ENCODE results near the gene PLCB2.

The PLCB2 gene

DNA sequence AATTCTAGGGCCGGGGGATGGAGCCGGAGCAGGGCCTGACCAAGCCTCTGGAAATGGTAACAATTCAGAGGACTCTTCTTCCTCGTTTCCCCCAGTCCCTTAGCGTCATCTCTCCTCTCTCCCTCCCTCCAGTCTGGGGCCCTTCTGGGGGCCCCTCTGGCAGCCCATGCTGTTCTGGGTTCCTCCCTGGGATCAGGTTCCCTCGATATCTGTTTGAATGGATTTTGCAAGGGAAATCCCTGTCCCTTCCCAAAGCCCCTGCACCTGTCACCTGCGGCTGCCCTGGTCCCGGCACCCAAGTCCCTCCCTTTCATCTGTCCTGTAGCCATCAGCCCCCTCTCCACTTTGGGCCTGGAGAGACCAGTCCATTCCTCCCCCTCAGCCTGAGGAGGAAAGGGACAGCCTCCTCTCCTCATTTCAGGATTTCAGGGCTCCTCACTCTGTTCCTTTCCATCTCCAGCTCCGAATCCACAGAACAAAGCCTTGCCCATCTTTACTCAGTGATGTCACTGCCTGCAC lies 1.7 kb upstream of the PLCB2 start:
- no peak for DNase-seq (ENCODE audit: low read depth)
- TF ChIP-seq, protein P1, sequence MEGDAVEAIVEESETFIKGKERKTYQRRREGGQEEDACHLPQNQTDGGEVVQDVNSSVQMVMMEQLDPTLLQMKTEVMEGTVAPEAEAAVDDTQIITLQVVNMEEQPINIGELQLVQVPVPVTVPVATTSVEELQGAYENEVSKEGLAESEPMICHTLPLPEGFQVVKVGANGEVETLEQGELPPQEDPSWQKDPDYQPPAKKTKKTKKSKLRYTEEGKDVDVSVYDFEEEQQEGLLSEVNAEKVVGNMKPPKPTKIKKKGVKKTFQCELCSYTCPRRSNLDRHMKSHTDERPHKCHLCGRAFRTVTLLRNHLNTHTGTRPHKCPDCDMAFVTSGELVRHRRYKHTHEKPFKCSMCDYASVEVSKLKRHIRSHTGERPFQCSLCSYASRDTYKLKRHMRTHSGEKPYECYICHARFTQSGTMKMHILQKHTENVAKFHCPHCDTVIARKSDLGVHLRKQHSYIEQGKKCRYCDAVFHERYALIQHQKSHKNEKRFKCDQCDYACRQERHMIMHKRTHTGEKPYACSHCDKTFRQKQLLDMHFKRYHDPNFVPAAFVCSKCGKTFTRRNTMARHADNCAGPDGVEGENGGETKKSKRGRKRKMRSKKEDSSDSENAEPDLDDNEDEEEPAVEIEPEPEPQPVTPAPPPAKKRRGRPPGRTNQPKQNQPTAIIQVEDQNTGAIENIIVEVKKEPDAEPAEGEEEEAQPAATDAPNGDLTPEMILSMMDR (conservative IDR thresholded peaks at IDR 0.05; ENCODE audit: low read length), result no peak
- H3K4me3 ChIP-seq (ENCODE audit: low read length), result no peak overlapping the region

GRCh38 chr15:40306908-40307307 lies 827 bp downstream of the PLCB2 start:
- TF ChIP-seq, protein P1 (conservative IDR thresholded peaks at IDR 0.05; ENCODE audit: low read length), result no peak
- no peak overlapping the region for H3K4me3 ChIP-seq (ENCODE audit: low read length)
- no peak for DNase-seq (ENCODE audit: low read depth)

DNA sequence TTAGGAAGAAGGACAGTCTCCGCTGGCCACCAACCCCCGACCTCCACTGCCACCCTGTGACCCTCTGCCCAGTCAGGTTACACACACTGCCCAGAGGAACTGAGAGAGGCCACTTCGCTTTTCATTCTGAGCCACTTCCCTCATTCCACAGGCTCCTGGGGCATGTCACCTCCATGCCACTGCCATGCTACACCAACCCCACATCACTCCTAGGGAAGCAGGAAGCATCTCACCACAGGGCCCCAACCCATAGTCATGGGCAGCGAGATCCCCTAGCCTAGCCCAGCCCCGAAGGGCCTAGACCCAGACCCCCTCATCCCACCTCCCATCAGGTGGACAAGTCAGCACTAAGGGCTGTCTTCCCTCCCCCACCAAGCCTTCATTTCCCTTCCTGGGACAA lies 1.4 kb downstream of the PLCB2 start:
- no peak for DNase-seq (ENCODE audit: low read depth)
- H3K4me3 ChIP-seq (ENCODE audit: low read length), result no peak overlapping the region
- TF ChIP-seq, protein P1 (conservative IDR thresholded peaks at IDR 0.05; ENCODE audit: low read length), result no peak

DNA sequence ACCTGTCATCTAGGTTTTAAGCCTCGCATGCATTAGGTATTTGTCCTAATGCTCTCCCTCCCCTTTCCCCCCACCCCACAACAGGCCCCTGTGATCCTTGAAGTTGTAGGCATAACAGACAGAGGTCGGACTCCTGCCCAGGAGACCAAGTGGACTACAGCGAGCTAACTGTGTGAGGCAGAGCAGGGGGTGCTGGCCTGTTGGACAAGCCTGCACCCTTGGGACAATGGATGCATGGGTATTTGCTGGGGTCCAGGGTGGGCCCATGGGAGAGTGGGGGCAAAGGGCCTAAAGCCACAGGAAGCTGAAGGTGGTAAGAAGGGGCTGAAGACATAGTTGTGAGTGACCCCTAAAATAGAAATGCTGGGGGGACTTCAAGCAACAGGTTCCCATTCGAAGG lies 2.5 kb downstream of the PLCB2 start:
- TF ChIP-seq, protein P1 (conservative IDR thresholded peaks at IDR 0.05; ENCODE audit: low read length), result no peak
- H3K4me3 ChIP-seq (ENCODE audit: low read length), result no peak overlapping the region
- DNase-seq (ENCODE audit: low read depth), result no peak

GRCh38 chr15:40303576-40303975 lies 4.2 kb downstream of the PLCB2 start:
- TF ChIP-seq, protein P1 (conservative IDR thresholded peaks at IDR 0.05; ENCODE audit: low read length), result no peak
- no peak overlapping the region for H3K4me3 ChIP-seq (ENCODE audit: low read length)
- no peak for DNase-seq (ENCODE audit: low read depth)

GRCh38 chr15:40302981-40303380 lies 4.8 kb downstream of the PLCB2 start:
- TF ChIP-seq, protein P1 (conservative IDR thresholded peaks at IDR 0.05; ENCODE audit: low read length), result no peak
- DNase-seq (ENCODE audit: low read depth), result no peak
- no peak overlapping the region for H3K4me3 ChIP-seq (ENCODE audit: low read length)

DNA sequence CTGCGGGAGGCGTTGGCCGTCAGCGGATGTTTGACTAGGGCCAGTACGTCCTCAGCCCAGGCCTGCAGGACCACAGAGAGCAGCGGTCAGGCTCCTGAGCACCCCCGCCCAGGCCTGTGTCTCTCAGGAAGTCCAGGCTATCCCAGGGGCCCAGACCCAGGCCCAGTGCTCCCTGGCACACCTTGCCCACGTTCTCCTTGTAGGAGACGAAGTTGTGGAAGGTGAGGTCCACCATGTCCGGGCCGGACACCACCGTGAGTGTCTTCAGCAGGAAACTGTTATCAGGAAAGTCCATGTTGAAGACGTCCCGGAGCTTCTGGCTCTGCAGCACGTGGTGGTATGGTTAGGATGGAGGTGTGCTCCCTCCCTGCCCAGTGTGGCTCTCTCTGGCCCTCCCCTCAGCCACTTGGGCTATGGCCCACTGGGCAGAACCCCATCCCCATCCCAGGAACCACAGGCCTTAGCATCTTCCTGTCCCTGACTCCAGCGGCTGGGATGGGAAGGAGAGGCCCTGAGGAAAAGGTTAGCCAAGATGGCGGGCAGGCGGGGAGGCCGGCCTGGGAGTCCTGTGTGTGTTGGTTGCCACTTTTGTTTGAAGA lies 5.3 kb downstream of the PLCB2 start:
- TF ChIP-seq, protein P1 (conservative IDR thresholded peaks at IDR 0.05; ENCODE audit: low read length), result no peak
- H3K4me3 ChIP-seq (ENCODE audit: low read length), result no peak overlapping the region
- no peak for DNase-seq (ENCODE audit: low read depth)

Measured in AG10803 (cell line).